CD14-positive monocyte (primary cell): ENCODE data around the gene BCAR3. TPM values are rescaled to one million over a fixed set of nuclear protein-coding genes. Genes with fewer than 3 reads are reported as not detected.

Source experiments
- DNase-seq, 3 donors: peaks; one replicate each; pipeline ENCODE4 v3.0.0-alpha.2; 2011 to 2022
- H2AFZ ChIP-seq: 2 replicates; pipeline ENCODE4 v1.6.0; 2012; ENCODE audit warnings: mild to moderate bottlenecking, low read depth, low read length, inconsistent platforms; ENCODE audit not compliant: insufficient read depth, poor library complexity, severe bottlenecking
- H3K27ac ChIP-seq, 2 donors: 1 replicate in 1 of 2; 2 replicates in 1 of 2; pipeline ENCODE4 v1.5.1; 2012 to 2013; ENCODE audit warnings: low read length in 2 of 2, control low read depth in 1 of 2, inconsistent platforms in 1 of 2, low read depth in 1 of 2, mild to moderate bottlenecking in 1 of 2
- H3K27me3 ChIP-seq, 2 donors: one replicate each; pipeline versions ENCODE4 v1.6.0 to v1.6.1; 2011 to 2013; ENCODE audit warnings: low read length in 2 of 2; ENCODE audit not compliant: control insufficient read depth in 2 of 2, insufficient read depth in 2 of 2
- H3K36me3 ChIP-seq, 2 donors: replicated peaks in 1 of 2; 1 replicate in 1 of 2; 2 replicates in 1 of 2; pipeline versions ENCODE4 v1.5.1 to v1.6.1; 2012 to 2013; ENCODE audit warnings: low read length in 2 of 2, control low read depth in 1 of 2, inconsistent platforms in 1 of 2, mild to moderate bottlenecking in 1 of 2; ENCODE audit not compliant: insufficient read depth in 2 of 2, control insufficient read depth in 1 of 2
- H3K4me1 ChIP-seq, 2 donors: 1 replicate in 1 of 2; 2 replicates in 1 of 2; pipeline versions ENCODE4 v1.5.1 to v1.6.1; 2012 to 2013; ENCODE audit warnings: low read length in 2 of 2, control low read depth in 1 of 2, inconsistent platforms in 1 of 2, mild to moderate bottlenecking in 1 of 2, moderate library complexity in 1 of 2; ENCODE audit not compliant: insufficient read depth in 2 of 2, control insufficient read depth in 1 of 2
- H3K4me2 ChIP-seq: replicated peaks from 2 replicates; pipeline ENCODE3; 2012; ENCODE audit warnings: low read length, moderate library complexity, mild to moderate bottlenecking; ENCODE audit not compliant: poor library complexity, severe bottlenecking; ENCODE audit errors: extremely low read depth
- H3K4me3 ChIP-seq, 3 experiments: fragments of 200-600 bp in 1 of 3; sonication (generic) in 1 of 3; replicated peaks in 1 of 3; 1 replicate in 2 of 3; 2 replicates in 1 of 3; pipeline ENCODE4 v1.5.1; 2011 to 2013; ENCODE audit warnings: low read length in 3 of 3, mild to moderate bottlenecking in 3 of 3, control low read depth in 2 of 3, low read depth in 2 of 3, inconsistent platforms in 1 of 3, moderate library complexity in 1 of 3
- H3K79me2 ChIP-seq: 2 replicates; pipeline ENCODE4 v1.6.0; 2012; ENCODE audit warnings: mild to moderate bottlenecking, control low read depth, inconsistent platforms, low read length, moderate library complexity; ENCODE audit not compliant: insufficient read depth
- H3K9ac ChIP-seq: 2 replicates; pipeline ENCODE4 v1.6.0; 2017; ENCODE audit warnings: low read length, mild to moderate bottlenecking; ENCODE audit not compliant: insufficient read depth, poor library complexity, severe bottlenecking
- H3K9me3 ChIP-seq, 2 donors: replicated peaks in 1 of 2; 1 replicate in 1 of 2; 2 replicates in 1 of 2; pipeline versions ENCODE4 v1.5.1 to v1.6.1; 2012 to 2013; ENCODE audit warnings: low read length in 2 of 2, control low read depth in 1 of 2; ENCODE audit not compliant: control insufficient read depth in 1 of 2, insufficient read depth in 1 of 2
- H4K20me1 ChIP-seq: 2 replicates; pipeline ENCODE4 v1.6.0; 2012; ENCODE audit warnings: mild to moderate bottlenecking, low read length, control low read depth, moderate library complexity; ENCODE audit not compliant: insufficient read depth
- H3K27ac Mint-ChIP-seq, 7 donors: one replicate each; pipeline ENCODE4 v1.8.0; 2020; ENCODE audit warnings: mild to moderate bottlenecking in 7 of 7, mixed read lengths in 7 of 7, moderate library complexity in 6 of 7, inconsistent platforms in 2 of 7
- H3K27me3 Mint-ChIP-seq, 3 donors: one replicate each; pipeline ENCODE4 v1.8.0; 2021 to 2022; ENCODE audit warnings: low read depth in 3 of 3, mild to moderate bottlenecking in 3 of 3, mixed read lengths in 3 of 3, moderate library complexity in 3 of 3, inconsistent platforms in 1 of 3
- H3K36me3 Mint-ChIP-seq, 2 donors: one replicate each; pipeline ENCODE4 v1.8.0; 2020; ENCODE audit warnings: mixed read lengths in 2 of 2, inconsistent platforms in 1 of 2, mild to moderate bottlenecking in 1 of 2
- H3K4me1 Mint-ChIP-seq: one replicate; pipeline ENCODE4 v1.8.0; 2020; ENCODE audit warnings: mild to moderate bottlenecking, mixed read lengths
- H3K4me3 Mint-ChIP-seq, 2 donors: one replicate each; pipeline ENCODE4 v1.8.0; 2020; ENCODE audit warnings: mild to moderate bottlenecking in 2 of 2, mixed read lengths in 2 of 2, moderate library complexity in 1 of 2
- H3K9me3 Mint-ChIP-seq, 7 donors: one replicate each; pipeline ENCODE4 v1.8.0; 2020 to 2022; ENCODE audit warnings: mixed read lengths in 7 of 7, mild to moderate bottlenecking in 6 of 7, moderate library complexity in 6 of 7, inconsistent platforms in 2 of 7
- WGBS: methylation state at CpG from one replicate; pipeline ENCODE4 v1.1.5; 2013; ENCODE audit warnings: missing lambda C conversion rate; ENCODE audit not compliant: insufficient coverage; 5-methylcytosine and 5-hydroxymethylcytosine counted together
- intact Hi-C, 2 donors: fragments of 100-400 bp; cut with micrococcal nuclease; formaldehyde crosslinking; loops; one replicate each; pipeline versions ENCODE4 v1.15.0 to v1.15.1; 2023
- polyA plus RNA-seq, 3 donors: library from polyadenylated mRNA; depleted of rRNA in 1 of 3; unstranded in 2 of 3; stranded (reverse) in 1 of 3; fragments of 300-500 nt in 2 of 3; fragments of >200 nt in 1 of 3; fragmentation: Illumina TruSeq in 2 of 3; gene quantifications; 1 replicate in 2 of 3; 2 replicates in 1 of 3; pipeline ENCODE4 v1.2.3, GENCODE V29; 2012 to 2021
- TF ChIP-seq, protein P1 (sequence below): fragments of 200-600 bp; IDR thresholded peaks from one replicate; pipeline ENCODE4 v1.8.0; 2022; ENCODE audit warnings: antibody characterized with exemption, mild to moderate bottlenecking

Gene BCAR3
- polyA plus RNA-seq, 3 donors = 0.05 to 0.41 TPM; not detected in 1

DNA sequence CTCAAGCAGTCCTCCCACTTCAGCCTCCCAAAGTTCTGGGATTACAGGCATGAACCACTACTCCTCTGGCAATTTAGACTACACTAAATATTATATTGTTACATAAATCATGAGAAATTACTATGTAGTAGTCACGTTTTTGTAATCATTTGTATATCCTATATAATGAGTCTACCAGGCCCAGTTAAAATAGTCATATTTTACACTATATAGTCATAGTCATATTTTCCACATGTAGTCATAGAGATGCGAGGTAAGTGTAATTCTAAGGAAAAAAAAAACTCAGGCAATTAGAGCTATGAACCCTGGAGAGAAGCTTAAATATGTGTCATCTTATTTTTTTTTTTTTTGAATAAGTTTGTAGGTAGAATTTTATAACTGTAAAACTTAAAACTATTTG lies 143.7 kb downstream of the BCAR3 start:
- Mint-ChIP-seq H3K36me3 (peaks cover 0 to 1% of the 10 kb centered on the region in 2 donors), H3K27ac (no peak overlapping the region), H3K27me3 (no peaks in the 10 kb centered on the region), H3K9me3 (no peaks in the 10 kb centered on the region), H3K4me1 (peaks cover 6% of the 10 kb centered on the region), H3K4me3 (no peak overlapping the region)
- H3K4me1 ChIP-seq = no peaks in the 10 kb centered on the region
- no peak overlapping the region for H2AFZ ChIP-seq
- no peak overlapping the region for H3K4me2 ChIP-seq
- H3K27ac ChIP-seq = no peak overlapping the region
- TF ChIP-seq, protein P1, sequence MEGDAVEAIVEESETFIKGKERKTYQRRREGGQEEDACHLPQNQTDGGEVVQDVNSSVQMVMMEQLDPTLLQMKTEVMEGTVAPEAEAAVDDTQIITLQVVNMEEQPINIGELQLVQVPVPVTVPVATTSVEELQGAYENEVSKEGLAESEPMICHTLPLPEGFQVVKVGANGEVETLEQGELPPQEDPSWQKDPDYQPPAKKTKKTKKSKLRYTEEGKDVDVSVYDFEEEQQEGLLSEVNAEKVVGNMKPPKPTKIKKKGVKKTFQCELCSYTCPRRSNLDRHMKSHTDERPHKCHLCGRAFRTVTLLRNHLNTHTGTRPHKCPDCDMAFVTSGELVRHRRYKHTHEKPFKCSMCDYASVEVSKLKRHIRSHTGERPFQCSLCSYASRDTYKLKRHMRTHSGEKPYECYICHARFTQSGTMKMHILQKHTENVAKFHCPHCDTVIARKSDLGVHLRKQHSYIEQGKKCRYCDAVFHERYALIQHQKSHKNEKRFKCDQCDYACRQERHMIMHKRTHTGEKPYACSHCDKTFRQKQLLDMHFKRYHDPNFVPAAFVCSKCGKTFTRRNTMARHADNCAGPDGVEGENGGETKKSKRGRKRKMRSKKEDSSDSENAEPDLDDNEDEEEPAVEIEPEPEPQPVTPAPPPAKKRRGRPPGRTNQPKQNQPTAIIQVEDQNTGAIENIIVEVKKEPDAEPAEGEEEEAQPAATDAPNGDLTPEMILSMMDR = no peak
- H3K9ac ChIP-seq = no peak overlapping the region
- no peak overlapping the region for H3K4me3 ChIP-seq
- WGBS = no CpG with 5 or more reads among the region's 2 CpGs
- no peaks in the 10 kb centered on the region for H3K27me3 ChIP-seq
- H4K20me1 ChIP-seq = no peaks in the 10 kb centered on the region
- no peaks in the 10 kb centered on the region for H3K79me2 ChIP-seq
- no peak for DNase-seq
- no peaks in the 10 kb centered on the region for H3K36me3 ChIP-seq
- intact Hi-C loops = no loop called here
- no peaks in the 10 kb centered on the region for H3K9me3 ChIP-seq

DNA sequence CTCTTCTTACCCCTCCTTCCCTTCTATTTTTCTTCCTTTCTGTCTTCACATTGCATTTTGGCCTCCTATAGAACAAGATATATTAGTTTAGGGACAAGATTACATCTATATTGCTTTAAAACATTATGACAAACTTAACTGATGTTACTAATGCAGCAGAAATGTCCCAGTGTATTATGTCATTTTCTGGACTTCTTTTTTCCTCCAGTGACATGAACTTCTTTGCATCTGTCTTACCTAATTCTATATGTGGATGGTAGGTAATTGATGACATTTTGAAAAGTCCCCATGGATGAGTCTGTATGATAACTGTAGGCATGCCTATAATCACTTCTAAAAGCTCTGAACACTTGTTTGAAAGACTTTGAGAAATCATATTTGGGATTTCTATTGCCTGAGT lies 144.2 kb downstream of the BCAR3 start:
- H3K4me1 Mint-ChIP-seq = peaks cover 6% of the 10 kb centered on the region

More for the DNA sequence above, 144.2 kb downstream of the BCAR3 start:
- H3K27me3 Mint-ChIP-seq = no peaks in the 10 kb centered on the region
- Histone ChIP-seq H3K9me3 (no peaks in the 10 kb centered on the region), H3K4me1 (no peaks in the 10 kb centered on the region), H3K79me2 (no peaks in the 10 kb centered on the region), H3K4me2 (no peak overlapping the region), H3K4me3 (no peak overlapping the region), H3K27ac (no peak overlapping the region), H4K20me1 (no peaks in the 10 kb centered on the region), H3K27me3 (no peaks in the 10 kb centered on the region), H2AFZ (no peak overlapping the region), H3K36me3 (no peaks in the 10 kb centered on the region), H3K9ac (no peak overlapping the region)
- H3K36me3 Mint-ChIP-seq = peaks cover 0 to 1% of the 10 kb centered on the region in 2 donors
- no peak overlapping the region for H3K27ac Mint-ChIP-seq
- H3K9me3 Mint-ChIP-seq = peaks cover 0 to under 1% (median 0%) of the 10 kb centered on the region in 7 donors
- intact Hi-C loops = no loop called here
- no peak for DNase-seq
- H3K4me3 Mint-ChIP-seq = no peak overlapping the region
- TF ChIP-seq, protein P1 = no peak
